Stomach (tissue), 9 donors: ENCODE measurements around the gene ZAR1. TPM values are rescaled to one million over a fixed set of nuclear protein-coding genes. Genes with fewer than 3 reads are reported as not detected.

Experiments used
- DNase-seq, 2 donors: peaks; one replicate each; pipeline versions ENCODE4 v3.0.0 to v3.0.0-alpha.2; 2013 to 2019
- H3K27ac ChIP-seq, 5 donors: fragments of 200-600 bp in 4 of 5; sonication (generic) in 4 of 5; one replicate each; pipeline ENCODE4 v1.5.1; 2013 to 2019; ENCODE audit warnings: mild to moderate bottlenecking in 1 of 5, moderate library complexity in 1 of 5
- H3K27me3 ChIP-seq, 3 donors: fragments of 200-600 bp; sonication (generic); one replicate each; pipeline ENCODE4 v1.5.1; 2017 to 2019; ENCODE audit warnings: mixed run types in 1 of 3
- H3K36me3 ChIP-seq, 4 donors: fragments of 200-600 bp; sonication (generic); 1 replicate in 3 of 4; 2 replicates in 1 of 4; pipeline ENCODE4 v1.5.1; 2016 to 2019
- H3K4me1 ChIP-seq, 4 donors: fragments of 200-600 bp; sonication (generic); one replicate each; pipeline ENCODE4 v1.5.1; 2016 to 2019
- H3K4me3 ChIP-seq, 4 donors: fragments of 200-600 bp; sonication (generic) in 3 of 4; one replicate each; pipeline ENCODE4 v1.5.1; 2016 to 2019; ENCODE audit warnings: mild to moderate bottlenecking in 1 of 4
- H3K9me3 ChIP-seq, 4 donors: fragments of 200-600 bp; sonication (generic); one replicate each; pipeline ENCODE4 v1.5.1; 2016 to 2019
- CTCF ChIP-seq, 7 experiments: fragments of 450-650 bp in 4 of 7; fragments of 200-600 bp in 3 of 7; sonication (generic) in 3 of 7; IDR thresholded peaks; one replicate each; pipeline ENCODE4 v1.5.1; 2016 to 2019; ENCODE audit warnings: antibody characterized with exemption in 7 of 7, control low read depth in 2 of 7, mild to moderate bottlenecking in 1 of 7
- EP300 ChIP-seq: sonication (generic); formaldehyde crosslinking; IDR thresholded peaks from one replicate; pipeline ENCODE4 v1.6.1; 2017; ENCODE audit warnings: antibody characterized with exemption
- POLR2A ChIP-seq, 4 donors: fragments of 450-650 bp; IDR thresholded peaks; one replicate each; pipeline ENCODE4 v1.6.1; 2016; ENCODE audit warnings: antibody characterized with exemption in 4 of 4, control low read depth in 2 of 4, mild to moderate bottlenecking in 1 of 4, moderate library complexity in 1 of 4
- POLR2AphosphoS5 ChIP-seq, 3 donors: sonication (generic); formaldehyde crosslinking; IDR thresholded peaks; one replicate each; pipeline ENCODE4 v1.6.1; 2016; ENCODE audit warnings: antibody characterized with exemption in 3 of 3
- WGBS, 5 donors: extraction: QIAGEN DNeasy Blood & Tissue Kit in 3 of 5; methylation state at CpG; one replicate each; pipeline versions ENCODE4 v1.1.5 to v1.1.7; 2013 to 2018; 5-methylcytosine and 5-hydroxymethylcytosine counted together
- intact Hi-C: fragments of 100-400 bp; cut with DNase I; formaldehyde crosslinking; loops from one replicate; pipeline ENCODE4 v1.15.1; 2023; ENCODE audit warnings: low total_unique reads
- polyA plus RNA-seq, 3 donors: library from polyadenylated mRNA; stranded (reverse); fragments of 200-250 nt; gene quantifications; one replicate each; pipeline ENCODE4 v1.2.3, GENCODE V29; 2013
- total RNA-seq, 5 donors: library from RNA; depleted of rRNA; stranded (reverse); fragments of >200 nt; gene quantifications; one replicate each; pipeline versions ENCODE4 v1.1.0 to v1.2.3, GENCODE V29; 2014 to 2016
- donor health status: healthy with polysubstance abuse.
- donor health status: Bipolar disorder and iron deficiency.
- donor health status: healthy.

The ZAR1 gene
- total and polyA plus RNA-seq, 8 donors, result not detected

GRCh38 chr4:48467442-48467841 is 22.6 kb upstream of the ZAR1 start:
- Histone ChIP-seq H3K36me3 (no peaks in the 10 kb centered on the region), H3K4me3 (no peak overlapping the region), H3K27me3 (no peaks in the 10 kb centered on the region), H3K27ac (no peak overlapping the region), H3K4me1 (no peaks in the 10 kb centered on the region), H3K9me3 (peaks cover 0 to 10% (median 5%) of the 10 kb centered on the region in 4 donors)
- WGBS, 5 donors, result 55 to 67% (median 61%) methylated on average over 2 of the region's 2 CpGs
- TF ChIP-seq EP300 (no peak), POLR2A (IDR thresholded peaks at IDR 0.05) (no peak), CTCF (IDR thresholded peaks at IDR 0.05) (no peak), POLR2AphosphoS5 (IDR thresholded peaks at IDR 0.05) (no peak)
- DNase-seq, result no peak
- intact Hi-C loops, result no loop called here

GRCh38 chr4:48467891-48468290 is 22.2 kb upstream of the ZAR1 start:
- intact Hi-C loops, result no loop called here
- no peaks in the 10 kb centered on the region for H3K4me1 ChIP-seq
- H3K4me3 ChIP-seq, result no peak overlapping the region
- H3K36me3 ChIP-seq, result no peaks in the 10 kb centered on the region
- H3K9me3 ChIP-seq, result peaks cover 0 to 10% (median 5%) of the 10 kb centered on the region in 4 donors
- no peak overlapping the region for H3K27ac ChIP-seq
- no peak for DNase-seq
- no peaks in the 10 kb centered on the region for H3K27me3 ChIP-seq
- no peak for TF ChIP-seq POLR2A (IDR thresholded peaks at IDR 0.05)
- 61 to 82% (median 71%) methylated on average over 2 to 4 of the region's 5 CpGs for WGBS, 5 donors

GRCh38 chr4:48470137-48470536 is 19.9 kb upstream of the ZAR1 start:
- Histone ChIP-seq H3K4me3 (no peak overlapping the region), H3K36me3 (no peaks in the 10 kb centered on the region), H3K9me3 (no peaks in the 10 kb centered on the region), H3K27ac (no peak overlapping the region), H3K27me3 (no peaks in the 10 kb centered on the region), H3K4me1 (no peaks in the 10 kb centered on the region)
- intact Hi-C loops, result no loop called here
- TF ChIP-seq CTCF (IDR thresholded peaks at IDR 0.05) (no peak), POLR2AphosphoS5 (IDR thresholded peaks at IDR 0.05) (no peak), POLR2A (IDR thresholded peaks at IDR 0.05) (no peak), EP300 (no peak)
- 61 to 79% (median 65%) methylated on average over 1 of the region's 1 CpG for whole genome bisulfite sequencing, 5 donors
- no peak for DNase-seq

GRCh38 chr4:48470570-48470969 is 19.5 kb upstream of the ZAR1 start:
- DNase-seq, result no peak
- Histone ChIP-seq H3K27ac (no peak overlapping the region), H3K4me1 (no peaks in the 10 kb centered on the region), H3K36me3 (no peaks in the 10 kb centered on the region), H3K4me3 (no peak overlapping the region), H3K27me3 (no peaks in the 10 kb centered on the region), H3K9me3 (no peaks in the 10 kb centered on the region)
- WGBS, 5 donors, result 34 to 42% (median 37%) methylated on average over 2 of the region's 2 CpGs
- TF ChIP-seq CTCF (IDR thresholded peaks at IDR 0.05) (no peak), EP300 (no peak), POLR2A (IDR thresholded peaks at IDR 0.05) (no peak), POLR2AphosphoS5 (IDR thresholded peaks at IDR 0.05) (no peak)
- intact Hi-C loops, result no loop called here

GRCh38 chr4:48472794-48473193 is 17.3 kb upstream of the ZAR1 start:
- intact Hi-C loops, result no loop called here
- WGBS, 5 donors, result 82 to 92% (median 83%) methylated on average over 1 of the region's 1 CpG
- no peaks in the 10 kb centered on the region for H3K36me3 ChIP-seq

More at GRCh38 chr4:48472794-48473193, 17.3 kb upstream of the ZAR1 start:
- Histone ChIP-seq H3K4me1 (no peaks in the 10 kb centered on the region), H3K27me3 (no peaks in the 10 kb centered on the region), H3K27ac (no peak overlapping the region), H3K4me3 (no peak overlapping the region), H3K9me3 (no peaks in the 10 kb centered on the region)
- TF ChIP-seq CTCF (IDR thresholded peaks at IDR 0.05) (no peak), POLR2AphosphoS5 (IDR thresholded peaks at IDR 0.05) (no peak), EP300 (no peak), POLR2A (IDR thresholded peaks at IDR 0.05) (no peak)
- DNase-seq, result no peak
